HEK293 (cell line): ENCODE data around the gene ANKRD13A.

Experiments used
- CTCF ChIP-seq: fragments of 450-650 bp; formaldehyde crosslinking; IDR thresholded peaks from 2 replicates; pipeline ENCODE4 v1.5.1; 2016; ENCODE audit warnings: missing biosample characterization, missing genetic modification characterization
- PRDM10 ChIP-seq: fragments of 450-650 bp; formaldehyde crosslinking; IDR thresholded peaks from 2 replicates; pipeline ENCODE4 v1.5.1; 2016; ENCODE audit warnings: missing biosample characterization, missing genetic modification characterization
- REST ChIP-seq: fragments of 450-650 bp; formaldehyde crosslinking; IDR thresholded peaks from 2 replicates; pipeline ENCODE4 v1.5.1; 2016; ENCODE audit warnings: missing biosample characterization, missing genetic modification characterization
- SCRT1 ChIP-seq: fragments of 450-650 bp; formaldehyde crosslinking; IDR thresholded peaks from 2 replicates; pipeline ENCODE4 v1.5.1; 2016; ENCODE audit warnings: missing biosample characterization, missing genetic modification characterization, borderline replicate concordance
- TCF7L2 ChIP-seq: IDR thresholded peaks from 2 replicates; pipeline ENCODE4 v1.6.1; 2011; ENCODE audit warnings: low read depth, mild to moderate bottlenecking, inconsistent platforms, low read length, moderate library complexity, borderline replicate concordance
- ZBTB11 ChIP-seq: fragments of 450-650 bp; formaldehyde crosslinking; conservative IDR thresholded peaks from 2 replicates; pipeline ENCODE4 v1.5.1; 2016; ENCODE audit warnings: low read depth, missing biosample characterization, missing genetic modification characterization
- ZNF350 ChIP-seq: fragments of 450-650 bp; formaldehyde crosslinking; IDR thresholded peaks from 2 replicates; pipeline ENCODE4 v1.5.0; 2017; ENCODE audit warnings: missing biosample characterization, mild to moderate bottlenecking, missing genetic modification characterization
- ZNF426 ChIP-seq: fragments of 450-650 bp; formaldehyde crosslinking; IDR thresholded peaks from 2 replicates; pipeline ENCODE4 v1.5.1; 2017; ENCODE audit warnings: missing biosample characterization, missing genetic modification characterization, mild to moderate bottlenecking, inconsistent platforms, moderate library complexity
- ZNF514 ChIP-seq: fragments of 450-650 bp; formaldehyde crosslinking; IDR thresholded peaks from 2 replicates; pipeline ENCODE4 v1.5.1; 2016; ENCODE audit warnings: missing biosample characterization, missing genetic modification characterization
- ZNF580 ChIP-seq: fragments of 450-650 bp; formaldehyde crosslinking; IDR thresholded peaks from 2 replicates; pipeline ENCODE4 v1.5.1; 2016; ENCODE audit warnings: missing biosample characterization, missing genetic modification characterization
- ZNF621 ChIP-seq: fragments of 450-650 bp; formaldehyde crosslinking; IDR thresholded peaks from 2 replicates; pipeline ENCODE4 v1.5.1; 2017; ENCODE audit warnings: missing biosample characterization, missing genetic modification characterization
- ZNF692 ChIP-seq: fragments of 450-650 bp; formaldehyde crosslinking; IDR thresholded peaks from 2 replicates; pipeline ENCODE4 v1.5.1; 2016; ENCODE audit warnings: missing biosample characterization, missing genetic modification characterization
- ZNF704 ChIP-seq: fragments of 450-650 bp; formaldehyde crosslinking; IDR thresholded peaks from 2 replicates; pipeline ENCODE4 v1.5.1; 2016; ENCODE audit warnings: missing biosample characterization, missing genetic modification characterization

- no peak for TF ChIP-seq ZNF426 (tag by site-specific recombination)
- no peak for TF ChIP-seq CTCF
- TF ChIP-seq ZNF350 (tag by site-specific recombination) = no peak
- no peak for TF ChIP-seq TCF7L2
- no peak for TF ChIP-seq ZNF580 (tag by site-specific recombination)
- TF ChIP-seq ZNF692 (tag by site-specific recombination) = no peak
- no peak for TF ChIP-seq PRDM10
- TF ChIP-seq REST = no peak
- no peak for TF ChIP-seq ZNF704 (tag by site-specific recombination)
- TF ChIP-seq ZNF621 (tag by site-specific recombination) = no peak
- TF ChIP-seq ZNF514 (tag by site-specific recombination) = no peak
- TF ChIP-seq SCRT1 (tag by site-specific recombination) = no peak
- TF ChIP-seq ZBTB11 (tag by site-specific recombination) = no peak
Measured at GRCh38 chr12:110067531-110067930, 68.3 kb downstream of the ANKRD13A start.
